H1 (cell line): Measurements from ENCODE around the gene GRIA4.

Source experiments
- BCL11A ChIP-seq, 2 experiments: IDR thresholded peaks; one replicate each; pipeline ENCODE4 v1.6.1; 2011; ENCODE audit warnings: low read depth in 2 of 2, low read length in 2 of 2, mild to moderate bottlenecking in 2 of 2
- BRCA1 ChIP-seq: IDR thresholded peaks from 2 replicates; pipeline ENCODE4 v1.6.1; 2012; ENCODE audit warnings: low read depth, low read length, improper control_type of control experiment
- CHD1 ChIP-seq: IDR thresholded peaks from 2 replicates; pipeline ENCODE4 v1.6.1; 2012; ENCODE audit warnings: low read depth, low read length, improper control_type of control experiment
- CREB1 ChIP-seq: IDR thresholded peaks from 2 replicates; pipeline ENCODE4 v1.6.1; 2012; ENCODE audit warnings: inconsistent platforms
- CTCF ChIP-seq, 3 experiments: IDR thresholded peaks; 1 replicate in 2 of 3; 2 replicates in 1 of 3; pipeline versions ENCODE4 v1.5.1 to v1.6.1; 2011; ENCODE audit warnings: low read length in 3 of 3, mild to moderate bottlenecking in 3 of 3, inconsistent platforms in 2 of 3, low read depth in 1 of 3, moderate library complexity in 1 of 3; ENCODE audit not compliant: insufficient read depth in 1 of 3; ENCODE audit errors: control extremely low read depth in 1 of 3
- EZH2 ChIP-seq: fragments of 200-600 bp; sonication (generic); IDR thresholded peaks from 2 replicates; pipeline ENCODE4 v1.7.1; 2012; ENCODE audit warnings: low read depth, mild to moderate bottlenecking, moderate library complexity, low read length, inconsistent platforms; ENCODE audit not compliant: severe bottlenecking
- GTF2F1 ChIP-seq: IDR thresholded peaks from 2 replicates; pipeline ENCODE4 v1.6.1; 2012; ENCODE audit warnings: low read depth, low read length, improper control_type of control experiment, borderline replicate concordance
- HDAC2 ChIP-seq, 2 experiments: fragments of 300-600 bp in 1 of 2; sonication (generic) in 1 of 2; IDR thresholded peaks; 2 replicates each; pipeline ENCODE4 v1.6.1; 2011 to 2012; ENCODE audit warnings: low read depth in 2 of 2, low read length in 2 of 2, mild to moderate bottlenecking in 2 of 2, moderate library complexity in 2 of 2, borderline replicate concordance in 1 of 2, inconsistent platforms in 1 of 2
- PHF8 ChIP-seq: fragments of 200-600 bp; sonication (generic); conservative IDR thresholded peaks from 2 replicates; pipeline ENCODE4 v1.7.1; 2012; ENCODE audit warnings: low read depth, mild to moderate bottlenecking, inconsistent platforms, low read length, moderate library complexity
- POLR2AphosphoS5 ChIP-seq: IDR thresholded peaks from 2 replicates; pipeline ENCODE4 v1.6.1; 2011; ENCODE audit warnings: low read depth, low read length
- TEAD4 ChIP-seq: IDR thresholded peaks from 2 replicates; pipeline ENCODE4 v1.6.1; 2012; ENCODE audit warnings: low read depth, low read length, inconsistent platforms, mixed read lengths
- YY1 ChIP-seq: IDR thresholded peaks from 2 replicates; pipeline ENCODE4 v1.6.1; 2011; ENCODE audit warnings: low read depth, mild to moderate bottlenecking, low read length

GRCh38 chr11:106014035-106014434, 404.2 kb downstream of the GRIA4 start:
- TF ChIP-seq BRCA1, result no peak
- no peak for TF ChIP-seq CTCF (IDR thresholded peaks at IDR 0.05; ENCODE audit: control extremely low read depth in 1 of 3, insufficient read depth in 1 of 3, low read depth in 1 of 3, low read length in 3 of 3)
- TF ChIP-seq GTF2F1, result no peak
- no peak for TF ChIP-seq POLR2AphosphoS5
- no peak for TF ChIP-seq PHF8
- no peak for TF ChIP-seq CHD1
- TF ChIP-seq EZH2, result no peak
- no peak for TF ChIP-seq CREB1
- TF ChIP-seq TEAD4, result no peak
- TF ChIP-seq BCL11A (IDR thresholded peaks at IDR 0.05; ENCODE audit: low read depth in 2 of 2, low read length in 2 of 2), result no peak
- TF ChIP-seq HDAC2 (IDR thresholded peaks at IDR 0.05; ENCODE audit: borderline replicate concordance in 1 of 2, low read depth in 2 of 2, low read length in 2 of 2), result no peak
- TF ChIP-seq YY1, result no peak
